Measurements from ENCODE around the gene NHLRC2. TPM values are rescaled to one million over a fixed set of nuclear protein-coding genes. Genes with fewer than 3 reads are reported as not detected.

NHLRC2 gene
- polyA plus RNA-seq, 3 donors = 14.4 to 27.3 (median 24.7) TPM

DNA sequence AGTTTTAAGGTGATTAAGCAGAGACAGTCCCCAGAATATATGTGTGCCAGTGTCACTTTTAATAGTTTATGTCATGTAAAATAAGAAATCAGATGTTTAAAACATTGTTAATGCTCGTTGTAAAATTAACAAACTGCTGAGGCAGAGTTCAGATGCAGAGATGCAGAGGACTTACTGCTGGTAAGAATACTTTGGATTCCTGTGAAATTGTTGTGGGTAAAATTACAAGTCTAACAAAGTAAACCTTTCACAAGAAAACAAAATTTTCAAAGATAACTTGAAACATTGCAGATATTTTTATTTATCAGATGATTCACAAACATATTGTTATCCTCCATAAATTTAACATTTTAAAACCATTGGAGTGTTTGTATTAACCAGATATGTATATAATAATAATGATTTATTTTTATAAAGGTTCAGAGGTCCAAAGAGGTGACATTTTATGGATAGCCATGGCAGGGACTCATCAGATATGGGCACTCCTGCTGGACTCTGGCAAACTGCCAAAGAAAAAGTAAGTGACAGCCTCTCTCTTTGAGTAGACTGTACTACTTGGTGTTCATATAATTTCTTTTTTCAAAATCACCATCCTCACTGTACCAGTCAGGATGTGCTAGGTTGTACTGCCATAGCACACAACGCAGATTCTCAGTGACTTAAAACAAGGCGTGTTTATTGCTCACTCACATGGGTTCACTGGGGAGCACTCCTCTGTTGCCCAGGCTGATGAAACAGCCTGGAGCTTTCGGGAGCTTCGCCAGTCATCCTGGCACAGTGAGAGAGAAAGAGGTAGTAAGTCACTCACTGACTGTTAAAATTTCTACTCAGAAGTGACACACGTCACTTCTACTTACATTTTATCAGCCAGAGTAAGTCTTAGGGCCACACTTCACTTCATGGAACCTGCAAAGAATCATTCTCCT is 43.5 kb downstream of the NHLRC2 start:
- DNase-seq = no peak

- DNase-seq = no peak
These were observed 45.6 kb downstream of the NHLRC2 start for GRCh38 chr10:113899952-113900598.

GRCh38 chr10:113905756-113906155 is 51.3 kb downstream of the NHLRC2 start:
- DNase-seq = no peak

GRCh38 chr10:113907166-113907565 is 52.7 kb downstream of the NHLRC2 start:
- DNase-seq = no peak

DNA sequence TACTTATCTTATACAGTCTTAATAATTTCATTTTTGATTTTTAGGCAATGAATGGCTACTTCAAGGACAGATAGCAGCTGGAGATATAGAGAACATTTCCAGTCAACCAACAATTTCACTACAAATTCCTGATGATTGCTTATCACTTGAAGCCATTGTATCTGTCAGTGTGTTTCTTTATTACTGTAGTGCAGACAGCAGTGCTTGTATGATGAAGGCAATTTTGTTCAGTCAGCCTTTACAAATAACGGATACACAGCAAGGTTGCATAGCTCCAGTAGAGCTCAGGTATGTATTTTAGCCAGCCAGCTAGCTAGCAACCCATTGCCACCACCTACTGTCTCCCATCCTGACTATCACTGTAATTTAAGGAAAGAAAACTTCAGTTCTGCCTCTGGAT is 53.8 kb downstream of the NHLRC2 start:
- no peak for DNase-seq

- DNase-seq = no peak
These were observed 56.7 kb downstream of the NHLRC2 start for GRCh38 chr10:113911113-113911512.

- DNase-seq = no peak
These were observed 57.4 kb downstream of the NHLRC2 start for GRCh38 chr10:113911839-113912238.

DNA sequence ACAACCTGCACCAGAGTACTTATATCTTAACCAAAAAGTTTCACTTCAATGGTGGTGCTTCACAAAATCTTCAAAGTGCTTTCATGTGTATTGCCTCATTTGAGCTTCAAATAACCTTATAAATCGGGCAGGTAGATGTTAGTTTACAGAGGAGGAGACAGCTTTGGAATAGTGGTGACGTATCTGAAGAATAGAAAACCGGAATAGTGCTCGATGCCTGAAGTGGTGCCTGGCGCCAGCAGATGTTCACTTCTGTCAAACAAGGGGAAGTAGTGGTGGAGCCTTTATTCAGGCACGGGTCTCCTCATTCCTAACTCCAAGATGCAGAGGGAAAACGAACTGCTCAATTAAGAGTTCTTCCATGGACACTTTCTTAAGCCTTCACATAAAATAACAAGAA is 58.1 kb downstream of the NHLRC2 start:
- DNase-seq = no peak

DNA sequence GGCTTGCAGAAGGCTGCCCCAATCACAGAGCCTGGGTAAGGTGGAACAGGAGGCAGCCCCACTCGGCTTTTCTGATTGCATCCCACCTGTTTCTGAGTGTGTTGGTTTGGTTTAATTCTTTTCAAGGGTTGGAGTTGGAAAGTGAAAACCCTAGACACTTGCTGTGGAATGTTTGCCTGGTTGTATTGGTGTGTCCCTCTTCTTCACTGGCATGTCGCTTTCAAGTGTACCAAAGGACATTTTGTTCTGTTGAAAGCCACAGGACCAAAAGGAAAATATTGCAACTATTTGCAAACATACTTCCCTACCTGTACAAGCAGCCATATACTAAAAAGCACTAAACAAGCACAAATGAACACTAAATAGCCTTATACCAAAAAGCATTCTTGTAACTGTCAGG is 60.5 kb downstream of the NHLRC2 start:
- DNase-seq = no peak

GRCh38 chr10:113915540-113915939 is 61.1 kb downstream of the NHLRC2 start:
- DNase-seq = no peak

DNA sequence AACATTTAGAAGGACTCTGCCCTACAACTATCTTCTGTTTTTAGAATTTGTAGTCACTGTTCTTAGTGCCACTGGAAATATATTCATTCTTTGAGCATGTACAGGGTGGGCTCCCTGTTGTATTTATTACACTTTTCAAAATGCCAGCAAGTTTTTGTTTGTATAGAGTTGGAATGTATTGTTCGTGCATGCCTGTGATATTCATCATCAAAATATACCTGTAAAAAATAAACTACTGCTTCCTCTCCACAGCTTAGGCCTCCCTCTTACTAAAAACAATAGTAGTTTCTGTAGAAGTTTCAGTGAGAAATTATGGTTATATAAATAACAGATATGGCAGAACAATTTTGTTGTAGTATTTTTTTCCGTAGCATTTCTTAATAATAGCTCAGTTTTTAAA is 61.6 kb downstream of the NHLRC2 start:
- no peak for DNase-seq

- no peak for DNase-seq
These were observed 63.2 kb downstream of the NHLRC2 start for GRCh38 chr10:113917636-113918035.

DNA sequence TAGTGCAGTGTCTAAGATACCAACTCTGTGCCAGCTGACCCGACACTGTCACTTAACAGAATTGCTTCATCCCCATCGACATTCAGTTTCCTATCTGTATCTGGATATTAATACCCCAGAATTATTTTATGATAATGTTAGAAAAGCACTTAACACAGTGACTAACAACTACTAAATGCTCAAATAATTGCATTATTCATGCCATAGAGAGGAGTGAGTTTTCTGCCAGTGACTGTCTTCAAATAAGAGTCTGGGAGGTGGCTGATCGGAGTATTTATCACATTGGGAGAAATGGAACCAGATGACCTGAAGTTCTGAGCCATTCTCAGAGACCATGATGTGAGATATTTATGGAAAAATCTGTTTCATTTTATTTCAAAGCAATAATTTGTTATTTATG is 65.7 kb downstream of the NHLRC2 start:
- no peak for DNase-seq

DNA sequence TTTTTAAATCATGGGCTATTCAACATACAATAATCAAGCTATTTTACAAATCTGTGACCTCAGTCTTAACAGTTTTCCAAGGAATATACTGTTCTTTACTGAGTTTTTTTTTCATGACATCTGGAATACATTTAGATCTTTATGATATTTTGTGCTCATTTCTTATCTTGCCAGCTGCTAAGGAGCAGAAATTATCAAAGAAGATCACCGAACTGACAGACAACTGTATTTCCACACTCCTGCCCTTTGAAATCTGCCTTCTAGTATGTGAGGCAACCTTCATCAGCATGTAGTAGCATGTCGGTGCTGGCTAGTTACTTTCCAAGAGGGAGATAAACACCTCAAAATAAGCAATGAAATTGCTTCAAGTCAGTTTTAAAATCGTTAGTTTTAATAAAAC is 66.4 kb downstream of the NHLRC2 start:
- no peak for DNase-seq

DNA sequence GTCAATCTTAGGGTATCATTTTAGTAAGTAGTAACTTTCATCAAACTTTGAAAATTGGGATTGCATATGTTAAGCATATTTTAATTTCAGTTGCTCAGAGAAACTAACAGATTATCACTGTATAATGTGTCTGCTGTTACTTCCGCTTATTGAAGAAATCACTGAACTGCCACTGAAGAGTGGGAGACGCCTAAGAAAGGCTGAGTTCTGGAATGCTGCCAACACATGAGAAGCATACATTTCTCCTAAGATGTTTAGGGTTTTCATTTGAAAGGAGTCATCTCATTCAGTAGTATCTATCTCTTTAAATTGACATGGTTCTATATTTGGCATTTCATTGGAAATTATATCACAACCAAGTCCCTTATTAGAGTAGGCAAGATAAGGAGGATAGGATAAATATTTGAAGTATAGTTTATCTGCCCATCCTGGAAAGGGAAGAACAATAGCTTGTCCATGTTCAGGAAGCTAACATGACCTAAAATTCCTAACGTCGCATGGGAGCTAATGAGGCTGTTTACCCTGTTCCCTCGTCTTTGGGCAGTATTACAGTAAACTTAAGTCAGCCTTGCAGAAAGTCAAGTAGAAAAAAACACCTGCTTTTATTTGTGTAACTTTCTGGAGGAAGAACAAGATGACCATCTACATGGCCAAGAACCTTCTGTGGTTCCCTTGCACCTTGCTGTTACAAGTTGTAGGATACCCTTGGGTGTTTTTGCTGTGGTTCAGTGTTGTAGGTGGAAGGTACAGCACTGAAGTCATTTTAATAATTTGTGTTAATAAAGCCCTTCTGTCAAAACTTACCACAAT is 67.3 kb downstream of the NHLRC2 start:
- DNase-seq = peak; percentile 15

- DNase-seq = no peak
These were observed 68.5 kb downstream of the NHLRC2 start for GRCh38 chr10:113922787-113923570.

GRCh38 chr10:113924186-113924585 is 69.7 kb downstream of the NHLRC2 start:
- no peak for DNase-seq

DNA sequence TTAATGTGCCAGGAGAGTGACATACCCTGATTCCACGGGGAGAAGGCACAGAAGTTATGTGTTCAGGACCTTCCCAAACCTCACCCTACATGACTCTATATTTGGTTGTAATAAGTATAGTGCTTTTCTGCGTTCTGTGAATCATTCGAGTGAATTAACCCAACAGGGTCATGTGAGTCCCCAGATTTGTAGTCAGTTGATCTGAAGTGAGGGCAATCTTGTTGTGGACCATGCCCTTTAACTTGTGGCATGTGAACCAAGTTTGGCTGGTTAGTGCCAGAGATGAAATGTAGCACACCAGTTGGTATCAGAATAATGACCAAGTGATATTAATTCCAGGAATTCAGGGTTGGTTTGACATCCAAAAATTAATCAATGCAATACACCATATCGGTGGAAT is 70.2 kb downstream of the NHLRC2 start:
- no peak for DNase-seq

DNA sequence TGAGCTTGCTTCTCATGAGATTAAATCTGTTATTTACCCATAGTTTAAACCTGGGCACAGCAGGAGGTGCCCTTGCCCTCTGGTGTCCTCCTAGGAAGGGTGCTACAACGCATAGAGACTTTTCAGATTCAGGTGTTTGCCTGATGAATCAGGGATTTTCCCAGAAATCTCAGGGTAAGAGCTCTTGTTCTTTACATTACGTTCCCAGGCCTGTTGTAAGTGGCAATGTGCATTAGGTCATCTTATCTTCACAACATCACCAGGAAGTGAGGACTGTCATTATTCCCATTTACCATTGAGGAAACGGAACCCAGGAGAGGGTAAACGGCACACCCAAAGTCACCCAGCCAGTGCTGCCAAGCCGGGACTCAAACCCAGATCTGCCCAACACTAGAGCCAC is 73.0 kb downstream of the NHLRC2 start:
- DNase-seq = no peak

DNA sequence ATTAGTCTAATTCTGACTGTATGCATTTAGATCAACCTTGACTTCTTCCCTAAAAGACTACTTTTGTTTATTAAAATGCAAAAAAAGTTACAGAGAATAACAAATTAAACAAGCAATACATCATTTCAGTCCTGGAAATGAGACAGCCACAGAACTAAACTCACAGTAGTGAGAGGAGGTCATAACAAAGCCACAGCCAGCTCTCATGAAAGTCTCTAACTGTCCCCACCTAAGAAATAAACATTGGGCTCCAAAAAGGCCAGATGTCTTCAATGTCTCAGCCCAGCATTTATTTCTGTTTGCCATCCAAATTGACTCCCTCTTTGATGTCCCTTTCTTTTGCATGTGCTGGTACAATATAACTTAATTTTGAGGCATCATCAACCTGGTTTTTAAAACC is 74.4 kb downstream of the NHLRC2 start:
- DNase-seq = no peak

DNA sequence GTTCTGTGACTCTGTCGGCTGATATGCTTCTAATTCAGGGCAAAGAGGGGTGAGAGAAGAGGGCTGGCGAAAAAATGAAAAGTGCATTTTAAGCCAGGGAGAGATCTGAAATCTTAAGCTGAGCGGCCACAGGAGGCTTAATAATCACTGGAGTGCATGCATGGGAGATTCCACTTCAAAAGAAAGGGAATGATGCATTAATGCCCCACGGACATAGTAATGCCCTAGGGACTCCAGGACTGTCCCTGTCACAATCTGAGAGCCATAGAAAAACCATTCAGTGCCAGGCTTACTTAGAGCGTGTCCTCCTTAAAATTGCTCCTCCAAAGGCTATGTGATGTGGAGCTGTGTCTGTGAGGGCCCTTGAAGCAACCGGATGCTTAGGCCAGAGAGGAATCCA is 75.1 kb downstream of the NHLRC2 start:
- no peak for DNase-seq

All from renal pelvis (tissue), 4 donors.